Neuron (in vitro differentiated cells): ENCODE data around the gene MACF1.

Experiments
- H2AFZ ChIP-seq: one replicate; pipeline ENCODE4 v1.6.1; 2013; ENCODE audit warnings: low read depth, mild to moderate bottlenecking, inconsistent platforms, low read length, moderate library complexity
- H3K27me3 ChIP-seq: one replicate; pipeline ENCODE4 v1.6.1; 2013; ENCODE audit warnings: low read length; ENCODE audit not compliant: insufficient read depth
- H3K36me3 ChIP-seq: one replicate; pipeline ENCODE4 v1.6.1; 2013; ENCODE audit warnings: low read length; ENCODE audit not compliant: insufficient read depth
- H3K4me1 ChIP-seq: one replicate; pipeline ENCODE4 v1.6.1; 2013; ENCODE audit warnings: low read length; ENCODE audit not compliant: insufficient read depth
- H3K4me3 ChIP-seq: 2 replicates; pipeline ENCODE4 v1.5.1; 2013; ENCODE audit warnings: mild to moderate bottlenecking, low read length, moderate library complexity
- H3K9me3 ChIP-seq: one replicate; pipeline ENCODE4 v1.6.1; 2013; ENCODE audit warnings: low read length

Gene MACF1

GRCh38 chr1:39168301-39169080 lies 36.0 kb upstream of the MACF1 start:
- no peak overlapping the region for H3K4me3 ChIP-seq
- H3K36me3 ChIP-seq, result no peaks in the 10 kb centered on the region
- no peak overlapping the region for H2AFZ ChIP-seq
- H3K4me1 ChIP-seq, result peaks cover 42% of the 10 kb centered on the region
- no peaks in the 10 kb centered on the region for H3K9me3 ChIP-seq
- no peaks in the 10 kb centered on the region for H3K27me3 ChIP-seq

- peaks cover 39% of the 10 kb centered on the region for H3K4me1 ChIP-seq
- H3K36me3 ChIP-seq, result no peaks in the 10 kb centered on the region
- H3K27me3 ChIP-seq, result no peaks in the 10 kb centered on the region
- H3K4me3 ChIP-seq, result no peak overlapping the region
- no peaks in the 10 kb centered on the region for H3K9me3 ChIP-seq
- no peak overlapping the region for H2AFZ ChIP-seq
These were observed 33.5 kb upstream of the MACF1 start for GRCh38 chr1:39170731-39171667.

GRCh38 chr1:39173119-39173994 lies 31.1 kb upstream of the MACF1 start:
- Histone ChIP-seq H3K36me3 (no peaks in the 10 kb centered on the region), H3K4me3 (no peak overlapping the region), H2AFZ (no peak overlapping the region), H3K9me3 (no peaks in the 10 kb centered on the region), H3K27me3 (no peaks in the 10 kb centered on the region), H3K4me1 (peaks cover 52% of the 10 kb centered on the region)

GRCh38 chr1:39173995-39174380 lies 30.5 kb upstream of the MACF1 start:
- H3K36me3 ChIP-seq, result no peaks in the 10 kb centered on the region
- H2AFZ ChIP-seq, result no peak overlapping the region
- H3K4me1 ChIP-seq, result peaks cover 58% of the 10 kb centered on the region
- H3K4me3 ChIP-seq, result no peak overlapping the region
- H3K27me3 ChIP-seq, result no peaks in the 10 kb centered on the region
- no peaks in the 10 kb centered on the region for H3K9me3 ChIP-seq

- H3K27me3 ChIP-seq, result no peaks in the 10 kb centered on the region
- H3K9me3 ChIP-seq, result no peaks in the 10 kb centered on the region
- peaks cover 59% of the 10 kb centered on the region for H3K4me1 ChIP-seq
- no peak overlapping the region for H3K4me3 ChIP-seq
- no peak overlapping the region for H2AFZ ChIP-seq
- no peaks in the 10 kb centered on the region for H3K36me3 ChIP-seq
These were observed 30.0 kb upstream of the MACF1 start for GRCh38 chr1:39174390-39175081.

- H2AFZ ChIP-seq, result no peak overlapping the region
- no peak overlapping the region for H3K4me3 ChIP-seq
- H3K36me3 ChIP-seq, result no peaks in the 10 kb centered on the region
- peaks cover under 1% of the 10 kb centered on the region for H3K9me3 ChIP-seq
- no peaks in the 10 kb centered on the region for H3K27me3 ChIP-seq
- H3K4me1 ChIP-seq, result peaks cover 41% of the 10 kb centered on the region
These were observed 26.8 kb upstream of the MACF1 start for GRCh38 chr1:39177706-39178105.

GRCh38 chr1:39178541-39179431 lies 25.7 kb upstream of the MACF1 start:
- H3K36me3 ChIP-seq, result no peaks in the 10 kb centered on the region
- no peak overlapping the region for H2AFZ ChIP-seq
- no peaks in the 10 kb centered on the region for H3K27me3 ChIP-seq
- H3K9me3 ChIP-seq, result peaks cover 3% of the 10 kb centered on the region
- H3K4me1 ChIP-seq, result peaks cover 31% of the 10 kb centered on the region
- H3K4me3 ChIP-seq, result no peak overlapping the region

- H3K9me3 ChIP-seq, result peaks cover 3% of the 10 kb centered on the region
- no peak overlapping the region for H3K4me3 ChIP-seq
- no peak overlapping the region for H2AFZ ChIP-seq
- H3K36me3 ChIP-seq, result no peaks in the 10 kb centered on the region
- H3K27me3 ChIP-seq, result no peaks in the 10 kb centered on the region
- H3K4me1 ChIP-seq, result peaks cover 20% of the 10 kb centered on the region
These were observed 23.2 kb upstream of the MACF1 start for GRCh38 chr1:39181311-39181710.

GRCh38 chr1:39182804-39183203 lies 21.7 kb upstream of the MACF1 start:
- Histone ChIP-seq H3K9me3 (peaks cover 3% of the 10 kb centered on the region), H3K4me1 (peaks cover 11% of the 10 kb centered on the region), H3K27me3 (no peaks in the 10 kb centered on the region), H2AFZ (no peak overlapping the region), H3K36me3 (no peaks in the 10 kb centered on the region), H3K4me3 (no peak overlapping the region)

- no peaks in the 10 kb centered on the region for H3K27me3 ChIP-seq
- peaks cover 3% of the 10 kb centered on the region for H3K9me3 ChIP-seq
- peaks cover 3% of the 10 kb centered on the region for H3K4me1 ChIP-seq
- H2AFZ ChIP-seq, result no peak overlapping the region
- H3K36me3 ChIP-seq, result no peaks in the 10 kb centered on the region
- no peak overlapping the region for H3K4me3 ChIP-seq
These were observed 20.8 kb upstream of the MACF1 start for GRCh38 chr1:39183503-39184353.

- no peaks in the 10 kb centered on the region for H3K4me1 ChIP-seq
- no peak overlapping the region for H3K4me3 ChIP-seq
- no peaks in the 10 kb centered on the region for H3K36me3 ChIP-seq
- no peaks in the 10 kb centered on the region for H3K27me3 ChIP-seq
- H3K9me3 ChIP-seq, result peaks cover 3% of the 10 kb centered on the region
- H2AFZ ChIP-seq, result no peak overlapping the region
These were observed 20.1 kb upstream of the MACF1 start for GRCh38 chr1:39184354-39184818.
